WTC11 (cell line): ENCODE results near the gene CLIP2. TPM values are rescaled to one million over a fixed set of nuclear protein-coding genes. Genes with fewer than 3 reads are reported as not detected.

ENCODE experiments used
- ATAC-seq: fragments of 200-7000 bp; cut with Tn5 transposase; 2 replicates; pipeline ENCODE4 v1.10.0; 2021; ENCODE audit warnings: mild to moderate bottlenecking, moderate library complexity
- CTCF ChIA-PET: fragments of 300-600 bp; sonication (Branson Sonifier 250); formaldehyde crosslinking; loops from one replicate; lab custom pipeline; 2021; ENCODE audit warnings: antibody characterized with exemption; lab: Charles Lee
- POLR2A ChIA-PET: fragments of 350-600 bp; sonication (Branson Sonifier 250); formaldehyde crosslinking; loops from one replicate; lab custom pipeline; 2021; ENCODE audit warnings: antibody characterized with exemption; lab: Charles Lee
- DNase-seq: peaks from one replicate; pipeline ENCODE4 v3.0.0; 2021; ENCODE audit warnings: low spot score
- H3K27ac Mint-ChIP-seq: 2 replicates; pipeline ENCODE4 v1.8.0; 2021; ENCODE audit warnings: mixed read lengths
- H3K27me3 Mint-ChIP-seq: 2 replicates; pipeline ENCODE4 v1.8.0; 2021; ENCODE audit warnings: low read depth, mild to moderate bottlenecking, moderate library complexity, mixed read lengths
- H3K36me3 Mint-ChIP-seq: 2 replicates; pipeline ENCODE4 v1.8.0; 2021; ENCODE audit warnings: mixed read lengths
- H3K4me1 Mint-ChIP-seq: 2 replicates; pipeline ENCODE4 v1.8.0; 2022; ENCODE audit warnings: mixed read lengths
- H3K4me3 Mint-ChIP-seq: 2 replicates; pipeline ENCODE4 v1.8.0; 2021; ENCODE audit warnings: mild to moderate bottlenecking, moderate library complexity, mixed read lengths
- H3K9me3 Mint-ChIP-seq: 2 replicates; pipeline ENCODE4 v1.8.0; 2021; ENCODE audit warnings: mixed read lengths
- ARID4B ChIP-seq: sonication (generic); formaldehyde crosslinking; IDR thresholded peaks from 2 replicates; pipeline ENCODE4 v1.8.0; 2023; ENCODE audit warnings: missing genetic modification reagents, mild to moderate bottlenecking, borderline replicate concordance
- CREB1 ChIP-seq: sonication (generic); formaldehyde crosslinking; IDR thresholded peaks from 2 replicates; pipeline ENCODE4 v1.8.0; 2023; ENCODE audit warnings: mild to moderate bottlenecking, missing genetic modification reagents
- E2F5 ChIP-seq: sonication (generic); formaldehyde crosslinking; IDR thresholded peaks from 2 replicates; pipeline ENCODE4 v1.8.1; 2022; ENCODE audit warnings: mild to moderate bottlenecking, moderate library complexity, missing genetic modification reagents
- FOXP1 ChIP-seq: sonication (generic); formaldehyde crosslinking; IDR thresholded peaks from 2 replicates; pipeline ENCODE4 v1.8.0; 2022; ENCODE audit warnings: missing genetic modification reagents, mild to moderate bottlenecking, moderate library complexity, borderline replicate concordance
- GTF2I ChIP-seq: fragments of 250-450 bp; sonication (Bioruptor Pico); conservative IDR thresholded peaks from 2 replicates; pipeline ENCODE4 v1.4.0; 2021; ENCODE audit warnings: mild to moderate bottlenecking
- NFYB ChIP-seq: sonication (generic); formaldehyde crosslinking; conservative IDR thresholded peaks from 2 replicates; pipeline ENCODE4 v1.8.0; 2022; ENCODE audit warnings: low read depth, missing genetic modification reagents
- SP1 ChIP-seq: sonication (generic); formaldehyde crosslinking; conservative IDR thresholded peaks from 2 replicates; pipeline ENCODE4 v1.8.1; 2022; ENCODE audit warnings: missing genetic modification reagents
- TEAD4 ChIP-seq: sonication (generic); formaldehyde crosslinking; IDR thresholded peaks from 2 replicates; pipeline ENCODE4 v1.8.0; 2022; ENCODE audit warnings: mild to moderate bottlenecking, missing genetic modification reagents
- USF1 ChIP-seq: sonication (generic); formaldehyde crosslinking; IDR thresholded peaks from 2 replicates; pipeline ENCODE4 v1.8.0; 2022; ENCODE audit warnings: mild to moderate bottlenecking, missing genetic modification reagents
- ZNF512 ChIP-seq: sonication (generic); formaldehyde crosslinking; IDR thresholded peaks from 2 replicates; pipeline ENCODE4 v1.8.1; 2022; ENCODE audit warnings: missing genetic modification reagents, borderline replicate concordance
- total RNA-seq: library from RNA; stranded (reverse); gene quantifications from 3 replicates; pipeline ENCODE4 v1.2.3, GENCODE V29; 2021
- TF ChIP-seq, protein P1 (sequence below): fragments of 250-450 bp; sonication (Bioruptor Pico); IDR thresholded peaks from 2 replicates; pipeline ENCODE4 v1.8.0; 2021; ENCODE audit warnings: mild to moderate bottlenecking
- TF ChIP-seq, protein P2 (sequence below): sonication (generic); formaldehyde crosslinking; IDR thresholded peaks from 2 replicates; pipeline ENCODE4 v1.8.1; 2023; ENCODE audit warnings: mild to moderate bottlenecking, missing genetic modification reagents, moderate library complexity
- TF ChIP-seq, protein P3 (sequence below): sonication (generic); formaldehyde crosslinking; IDR thresholded peaks from 2 replicates; pipeline ENCODE4 v1.8.1; 2023; ENCODE audit warnings: mild to moderate bottlenecking, moderate library complexity, missing genetic modification reagents

CLIP2 gene
- total RNA-seq, 1 experiment from 2014 or later, result 48.1 TPM

GRCh38 chr7:74453322-74454011 is 164.3 kb downstream of the CLIP2 start, which contains the start of gene GTF2IRD1:
GTF2IRD1 (plus strand) TSS chr7:74453906; CDS start chr7:74508081, 54,175 bp downstream.
- TF ChIP-seq, protein P1, sequence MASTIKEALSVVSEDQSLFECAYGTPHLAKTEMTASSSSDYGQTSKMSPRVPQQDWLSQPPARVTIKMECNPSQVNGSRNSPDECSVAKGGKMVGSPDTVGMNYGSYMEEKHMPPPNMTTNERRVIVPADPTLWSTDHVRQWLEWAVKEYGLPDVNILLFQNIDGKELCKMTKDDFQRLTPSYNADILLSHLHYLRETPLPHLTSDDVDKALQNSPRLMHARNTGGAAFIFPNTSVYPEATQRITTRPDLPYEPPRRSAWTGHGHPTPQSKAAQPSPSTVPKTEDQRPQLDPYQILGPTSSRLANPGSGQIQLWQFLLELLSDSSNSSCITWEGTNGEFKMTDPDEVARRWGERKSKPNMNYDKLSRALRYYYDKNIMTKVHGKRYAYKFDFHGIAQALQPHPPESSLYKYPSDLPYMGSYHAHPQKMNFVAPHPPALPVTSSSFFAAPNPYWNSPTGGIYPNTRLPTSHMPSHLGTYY (CRISPR knock-in tag), result no peak
- TF ChIP-seq SP1 (CRISPR knock-in tag), result 0 out of 2 replicates have a peak, but pooled peaks have one; percentile 40
- peak; percentile 45 for TF ChIP-seq NFYB (CRISPR knock-in tag)
- TF ChIP-seq FOXP1, result 0 out of 2 replicates have a peak, but pooled peaks have one; percentile 38
- no peaks in the 10 kb centered on the region for H3K27me3 Mint-ChIP-seq
- ATAC-seq, result peak; percentile 43
- CTCF ChIA-PET, result interaction anchor here (1.0 to 1.2 kb wide), 2 partner anchors 36 to 247 kb away, joined by 3 read pairs; no protein-coding TSS in a partner anchor
- H3K36me3 Mint-ChIP-seq, result no peaks in the 10 kb centered on the region
- no peaks in the 10 kb centered on the region for H3K9me3 Mint-ChIP-seq
- peak; percentile 73 for DNase-seq
- POLR2A ChIA-PET, result no interaction called here
- H3K4me1 Mint-ChIP-seq, result peaks cover 13% of the 10 kb centered on the region
- H3K27ac Mint-ChIP-seq, result peak within 1 kb of the TSS; percentile 20; the same call in 1 of the 2 replicates
- peak within 1 kb of the TSS; percentile 60 for H3K4me3 Mint-ChIP-seq

DNA sequence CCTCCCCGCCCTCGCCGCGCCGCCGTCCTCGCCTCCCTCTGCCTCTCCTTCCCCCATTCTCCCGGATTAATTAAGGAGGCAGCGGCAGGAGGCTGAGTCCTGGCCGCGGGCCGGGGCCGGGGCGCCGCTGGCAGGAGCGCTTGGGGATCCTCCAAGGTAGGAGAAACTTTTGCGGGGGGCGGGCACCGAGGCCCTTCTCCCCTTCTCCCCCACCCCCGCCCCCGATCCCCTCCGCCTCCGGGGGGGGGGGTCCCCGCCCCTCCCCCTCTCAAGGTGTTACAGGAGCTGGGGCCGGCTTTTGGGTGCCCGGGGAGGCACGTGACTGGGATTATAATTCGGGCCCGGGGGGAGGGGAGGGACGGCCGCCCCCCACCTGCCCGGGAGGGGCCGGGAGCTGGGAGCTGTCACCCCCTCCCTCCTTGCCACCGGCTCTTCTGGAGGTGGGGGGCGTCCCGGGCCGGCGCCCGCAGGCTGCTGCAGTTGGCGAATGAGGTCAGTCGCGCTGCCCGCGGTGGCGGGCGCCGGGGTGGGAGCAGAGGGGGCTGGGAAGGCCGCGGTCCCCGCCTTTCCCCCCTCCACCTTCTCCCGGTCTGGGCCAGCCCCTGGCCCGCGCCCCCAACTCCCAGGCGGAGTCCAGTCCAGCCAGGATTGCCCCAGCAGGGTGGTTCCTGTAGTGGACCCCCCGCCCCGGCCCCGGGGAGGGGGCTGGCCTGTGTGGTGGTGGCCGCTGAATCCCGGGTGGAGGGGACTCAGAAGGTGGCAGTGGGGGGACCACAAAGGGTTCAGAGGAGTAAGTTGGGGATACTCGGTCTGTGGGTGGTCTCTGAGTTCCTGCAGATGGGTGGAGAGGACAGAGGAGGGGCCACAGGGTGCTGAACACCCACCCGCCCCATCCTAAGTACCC is 165.1 kb downstream of the CLIP2 start:
- Mint-ChIP-seq H3K4me1 (peaks cover 13% of the 10 kb centered on the region), H3K27me3 (no peaks in the 10 kb centered on the region), H3K9me3 (no peaks in the 10 kb centered on the region), H3K4me3 (peak overlapping the region; percentile 60), H3K36me3 (no peaks in the 10 kb centered on the region), H3K27ac (no peak overlapping the region)
- TF ChIP-seq USF1, result peak; percentile 73
- TF ChIP-seq TEAD4 (CRISPR knock-in tag), result no peak
- TF ChIP-seq E2F5 (CRISPR knock-in tag), result 0 out of 2 replicates have a peak, but pooled peaks have one; percentile 39
- TF ChIP-seq GTF2I (CRISPR knock-in tag), result no peak
- TF ChIP-seq ARID4B (CRISPR knock-in tag), result no peak
- TF ChIP-seq, protein P2, sequence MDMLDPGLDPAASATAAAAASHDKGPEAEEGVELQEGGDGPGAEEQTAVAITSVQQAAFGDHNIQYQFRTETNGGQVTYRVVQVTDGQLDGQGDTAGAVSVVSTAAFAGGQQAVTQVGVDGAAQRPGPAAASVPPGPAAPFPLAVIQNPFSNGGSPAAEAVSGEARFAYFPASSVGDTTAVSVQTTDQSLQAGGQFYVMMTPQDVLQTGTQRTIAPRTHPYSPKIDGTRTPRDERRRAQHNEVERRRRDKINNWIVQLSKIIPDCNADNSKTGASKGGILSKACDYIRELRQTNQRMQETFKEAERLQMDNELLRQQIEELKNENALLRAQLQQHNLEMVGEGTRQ (CRISPR knock-in tag), result peak; percentile 75
- no peak for TF ChIP-seq CREB1 (CRISPR knock-in tag)
- TF ChIP-seq FOXP1, result no peak
- TF ChIP-seq, protein P3, sequence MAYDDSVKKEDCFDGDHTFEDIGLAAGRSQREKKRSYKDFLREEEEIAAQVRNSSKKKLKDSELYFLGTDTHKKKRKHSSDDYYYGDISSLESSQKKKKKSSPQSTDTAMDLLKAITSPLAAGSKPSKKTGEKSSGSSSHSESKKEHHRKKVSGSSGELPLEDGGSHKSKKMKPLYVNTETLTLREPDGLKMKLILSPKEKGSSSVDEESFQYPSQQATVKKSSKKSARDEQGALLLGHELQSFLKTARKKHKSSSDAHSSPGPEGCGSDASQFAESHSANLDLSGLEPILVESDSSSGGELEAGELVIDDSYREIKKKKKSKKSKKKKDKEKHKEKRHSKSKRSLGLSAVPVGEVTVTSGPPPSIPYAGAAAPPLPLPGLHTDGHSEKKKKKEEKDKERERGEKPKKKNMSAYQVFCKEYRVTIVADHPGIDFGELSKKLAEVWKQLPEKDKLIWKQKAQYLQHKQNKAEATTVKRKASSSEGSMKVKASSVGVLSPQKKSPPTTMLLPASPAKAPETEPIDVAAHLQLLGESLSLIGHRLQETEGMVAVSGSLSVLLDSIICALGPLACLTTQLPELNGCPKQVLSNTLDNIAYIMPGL (CRISPR knock-in tag), result peak; percentile 53; the same call in 1 of the 2 replicates
- TF ChIP-seq ZNF512 (CRISPR knock-in tag), result no peak
- ChIA-PET CTCF (interaction anchor here (1.1 to 1.2 kb wide), 2 partner anchors 49 to 248 kb away, joined by 3 read pairs; no protein-coding TSS in a partner anchor), POLR2A (no interaction called here)
- peak; percentile 1; the same call in 1 of the 2 replicates for ATAC-seq
- peak; percentile 39 for DNase-seq
